ENCODE data around the gene MEMO1.

DNA sequence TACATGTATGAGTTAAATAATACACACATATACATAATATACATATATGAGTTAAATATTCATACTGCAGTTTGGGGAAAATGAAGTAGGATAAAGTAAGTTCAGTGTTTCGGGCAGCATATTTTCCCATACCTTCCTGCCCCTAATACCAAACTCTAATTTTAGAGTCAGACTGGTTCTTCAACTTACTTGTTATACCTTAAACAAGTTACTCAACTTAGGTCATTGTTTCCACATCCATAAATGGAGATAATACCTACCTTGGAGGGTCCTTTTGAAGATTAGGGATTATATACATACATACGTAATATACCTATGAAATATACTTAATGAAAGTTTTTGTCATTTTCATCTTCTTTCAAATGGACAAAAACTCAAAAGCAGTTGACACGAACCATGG lies 8.4 kb downstream of the MEMO1 start:
- TF ChIP-seq, protein P1, sequence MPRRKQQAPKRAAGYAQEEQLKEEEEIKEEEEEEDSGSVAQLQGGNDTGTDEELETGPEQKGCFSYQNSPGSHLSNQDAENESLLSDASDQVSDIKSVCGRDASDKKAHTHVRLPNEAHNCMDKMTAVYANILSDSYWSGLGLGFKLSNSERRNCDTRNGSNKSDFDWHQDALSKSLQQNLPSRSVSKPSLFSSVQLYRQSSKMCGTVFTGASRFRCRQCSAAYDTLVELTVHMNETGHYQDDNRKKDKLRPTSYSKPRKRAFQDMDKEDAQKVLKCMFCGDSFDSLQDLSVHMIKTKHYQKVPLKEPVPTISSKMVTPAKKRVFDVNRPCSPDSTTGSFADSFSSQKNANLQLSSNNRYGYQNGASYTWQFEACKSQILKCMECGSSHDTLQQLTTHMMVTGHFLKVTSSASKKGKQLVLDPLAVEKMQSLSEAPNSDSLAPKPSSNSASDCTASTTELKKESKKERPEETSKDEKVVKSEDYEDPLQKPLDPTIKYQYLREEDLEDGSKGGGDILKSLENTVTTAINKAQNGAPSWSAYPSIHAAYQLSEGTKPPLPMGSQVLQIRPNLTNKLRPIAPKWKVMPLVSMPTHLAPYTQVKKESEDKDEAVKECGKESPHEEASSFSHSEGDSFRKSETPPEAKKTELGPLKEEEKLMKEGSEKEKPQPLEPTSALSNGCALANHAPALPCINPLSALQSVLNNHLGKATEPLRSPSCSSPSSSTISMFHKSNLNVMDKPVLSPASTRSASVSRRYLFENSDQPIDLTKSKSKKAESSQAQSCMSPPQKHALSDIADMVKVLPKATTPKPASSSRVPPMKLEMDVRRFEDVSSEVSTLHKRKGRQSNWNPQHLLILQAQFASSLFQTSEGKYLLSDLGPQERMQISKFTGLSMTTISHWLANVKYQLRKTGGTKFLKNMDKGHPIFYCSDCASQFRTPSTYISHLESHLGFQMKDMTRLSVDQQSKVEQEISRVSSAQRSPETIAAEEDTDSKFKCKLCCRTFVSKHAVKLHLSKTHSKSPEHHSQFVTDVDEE (CRISPR knock-in tag; IDR thresholded peaks at IDR 0.05) = no peak
- TF ChIP-seq ZFP30 (CRISPR knock-in tag; IDR thresholded peaks at IDR 0.05) = no peak
- TF ChIP-seq TOX (CRISPR knock-in tag; IDR thresholded peaks at IDR 0.05; ENCODE audit: borderline replicate concordance) = no peak
- TF ChIP-seq ZNF8 (CRISPR knock-in tag; IDR thresholded peaks at IDR 0.05) = no peak
- no peak for TF ChIP-seq PPARA (CRISPR knock-in tag; IDR thresholded peaks at IDR 0.05; ENCODE audit: borderline replicate concordance)
